ENCODE data around the gene EPS8. TPM values are rescaled to one million over a fixed set of nuclear protein-coding genes. Genes with fewer than 3 reads are reported as not detected.

EPS8 gene
- total RNA-seq, 2 experiments from 2014 or later: 1.3 to 2.1 TPM

- H3K36me3 Mint-ChIP-seq: no peaks in the 10 kb centered on the region
- DNase-seq: no peak
- peaks cover 3% of the 10 kb centered on the region for H3K4me1 Mint-ChIP-seq
- H3K27me3 Mint-ChIP-seq: peaks cover 18% of the 10 kb centered on the region
- H3K27ac Mint-ChIP-seq: no peak overlapping the region
- no peaks in the 10 kb centered on the region for H3K9me3 Mint-ChIP-seq
- no peak overlapping the region for H3K4me3 Mint-ChIP-seq
Observed at GRCh38 chr12:15722951-15723350, 66.2 kb downstream of the EPS8 start.

- Mint-ChIP-seq H3K36me3 (no peaks in the 10 kb centered on the region), H3K27ac (no peak overlapping the region), H3K4me3 (no peak overlapping the region), H3K27me3 (peaks cover 24% of the 10 kb centered on the region), H3K4me1 (peaks cover 4% of the 10 kb centered on the region), H3K9me3 (no peaks in the 10 kb centered on the region)
- no peak for DNase-seq
Observed at GRCh38 chr12:15721316-15722115, 67.7 kb downstream of the EPS8 start.

- peaks cover 4% of the 10 kb centered on the region for H3K4me1 Mint-ChIP-seq
- H3K9me3 Mint-ChIP-seq: no peaks in the 10 kb centered on the region
- H3K27ac Mint-ChIP-seq: no peak overlapping the region
- DNase-seq: no peak
- H3K36me3 Mint-ChIP-seq: no peaks in the 10 kb centered on the region
- H3K27me3 Mint-ChIP-seq: peaks cover 14% of the 10 kb centered on the region
- H3K4me3 Mint-ChIP-seq: no peak overlapping the region
Observed at GRCh38 chr12:15720295-15720694, 68.9 kb downstream of the EPS8 start.

- no peaks in the 10 kb centered on the region for H3K36me3 Mint-ChIP-seq
- DNase-seq: no peak
- peaks cover 4% of the 10 kb centered on the region for H3K4me1 Mint-ChIP-seq
- H3K27me3 Mint-ChIP-seq: peaks cover 17% of the 10 kb centered on the region
- no peaks in the 10 kb centered on the region for H3K9me3 Mint-ChIP-seq
- no peak overlapping the region for H3K4me3 Mint-ChIP-seq
- H3K27ac Mint-ChIP-seq: no peak overlapping the region
Observed at GRCh38 chr12:15719230-15719629, 70.0 kb downstream of the EPS8 start.

GRCh38 chr12:15717940-15718567 lies 71.1 kb downstream of the EPS8 start:
- Mint-ChIP-seq H3K9me3 (no peaks in the 10 kb centered on the region), H3K27ac (no peak overlapping the region), H3K4me3 (no peak overlapping the region), H3K27me3 (peaks cover 17% of the 10 kb centered on the region), H3K4me1 (peaks cover 4% of the 10 kb centered on the region), H3K36me3 (no peaks in the 10 kb centered on the region)
- no peak for DNase-seq

- Mint-ChIP-seq H3K9me3 (no peaks in the 10 kb centered on the region), H3K27ac (no peak overlapping the region), H3K4me1 (peaks cover 4% of the 10 kb centered on the region), H3K4me3 (no peak overlapping the region), H3K27me3 (peaks cover 17% of the 10 kb centered on the region), H3K36me3 (no peaks in the 10 kb centered on the region)
- DNase-seq: no peak
Observed at GRCh38 chr12:15716581-15716980, 72.6 kb downstream of the EPS8 start.

GRCh38 chr12:15714256-15714655 lies 74.9 kb downstream of the EPS8 start:
- H3K36me3 Mint-ChIP-seq: no peaks in the 10 kb centered on the region
- no peaks in the 10 kb centered on the region for H3K9me3 Mint-ChIP-seq
- H3K27me3 Mint-ChIP-seq: peaks cover 18% of the 10 kb centered on the region
- no peak for DNase-seq
- H3K27ac Mint-ChIP-seq: no peak overlapping the region
- no peak overlapping the region for H3K4me3 Mint-ChIP-seq
- H3K4me1 Mint-ChIP-seq: peaks cover 4% of the 10 kb centered on the region

- H3K4me3 Mint-ChIP-seq: no peak overlapping the region
- H3K9me3 Mint-ChIP-seq: no peaks in the 10 kb centered on the region
- no peak for DNase-seq
- no peak overlapping the region for H3K27ac Mint-ChIP-seq
- peaks cover 1% of the 10 kb centered on the region for H3K4me1 Mint-ChIP-seq
- no peaks in the 10 kb centered on the region for H3K36me3 Mint-ChIP-seq
- H3K27me3 Mint-ChIP-seq: peaks cover 22% of the 10 kb centered on the region
Observed at GRCh38 chr12:15712823-15713660, 76.1 kb downstream of the EPS8 start.

- no peak overlapping the region for H3K4me3 Mint-ChIP-seq
- H3K9me3 Mint-ChIP-seq: no peaks in the 10 kb centered on the region
- no peak for DNase-seq
- no peaks in the 10 kb centered on the region for H3K36me3 Mint-ChIP-seq
- no peak overlapping the region for H3K27ac Mint-ChIP-seq
- peaks cover 1% of the 10 kb centered on the region for H3K4me1 Mint-ChIP-seq
- peaks cover 21% of the 10 kb centered on the region for H3K27me3 Mint-ChIP-seq
Observed at GRCh38 chr12:15712160-15712559, 77.0 kb downstream of the EPS8 start.

GRCh38 chr12:15710860-15711510 lies 78.2 kb downstream of the EPS8 start:
- no peaks in the 10 kb centered on the region for H3K4me1 Mint-ChIP-seq
- H3K9me3 Mint-ChIP-seq: no peaks in the 10 kb centered on the region
- peaks cover 15% of the 10 kb centered on the region for H3K27me3 Mint-ChIP-seq
- no peak overlapping the region for H3K27ac Mint-ChIP-seq
- H3K4me3 Mint-ChIP-seq: no peak overlapping the region
- H3K36me3 Mint-ChIP-seq: no peaks in the 10 kb centered on the region
- DNase-seq: no peak

- DNase-seq: no peak
- Mint-ChIP-seq H3K27ac (no peak overlapping the region), H3K4me3 (no peak overlapping the region), H3K36me3 (no peaks in the 10 kb centered on the region), H3K4me1 (no peaks in the 10 kb centered on the region), H3K27me3 (peaks cover 12% of the 10 kb centered on the region), H3K9me3 (no peaks in the 10 kb centered on the region)
Observed at GRCh38 chr12:15709551-15709950, 79.6 kb downstream of the EPS8 start.

GRCh38 chr12:15708396-15709076 lies 80.7 kb downstream of the EPS8 start:
- DNase-seq: no peak
- Mint-ChIP-seq H3K27ac (no peak overlapping the region), H3K36me3 (no peaks in the 10 kb centered on the region), H3K4me3 (no peak overlapping the region), H3K9me3 (no peaks in the 10 kb centered on the region), H3K27me3 (peaks cover 12% of the 10 kb centered on the region), H3K4me1 (no peaks in the 10 kb centered on the region)

- H3K27ac Mint-ChIP-seq: no peak overlapping the region
- no peaks in the 10 kb centered on the region for H3K4me1 Mint-ChIP-seq
- H3K4me3 Mint-ChIP-seq: no peak overlapping the region
- H3K27me3 Mint-ChIP-seq: peaks cover 12% of the 10 kb centered on the region
- no peak for DNase-seq
- H3K36me3 Mint-ChIP-seq: no peaks in the 10 kb centered on the region
- H3K9me3 Mint-ChIP-seq: no peaks in the 10 kb centered on the region
Observed at GRCh38 chr12:15707516-15708199, 81.5 kb downstream of the EPS8 start.

Data from activated naive CD8-positive, alpha-beta T cell treated with anti-CD3 and anti-CD28 coated beads for 36 hours (primary cell).